HG02885 (cell line): ENCODE measurements around the gene ADD1.

Experiments used
- ATAC-seq: cut with Tn5 transposase; IDR thresholded peaks from one replicate; pipeline ENCODE4 v1.9.1; 2021; ENCODE audit warnings: mild to moderate bottlenecking; ENCODE audit not compliant: unreplicated experiment, poor library complexity

ADD1 gene

GRCh38 chr4:2855584-2855983, 11.9 kb downstream of the ADD1 start:
- no peak for ATAC-seq

DNA sequence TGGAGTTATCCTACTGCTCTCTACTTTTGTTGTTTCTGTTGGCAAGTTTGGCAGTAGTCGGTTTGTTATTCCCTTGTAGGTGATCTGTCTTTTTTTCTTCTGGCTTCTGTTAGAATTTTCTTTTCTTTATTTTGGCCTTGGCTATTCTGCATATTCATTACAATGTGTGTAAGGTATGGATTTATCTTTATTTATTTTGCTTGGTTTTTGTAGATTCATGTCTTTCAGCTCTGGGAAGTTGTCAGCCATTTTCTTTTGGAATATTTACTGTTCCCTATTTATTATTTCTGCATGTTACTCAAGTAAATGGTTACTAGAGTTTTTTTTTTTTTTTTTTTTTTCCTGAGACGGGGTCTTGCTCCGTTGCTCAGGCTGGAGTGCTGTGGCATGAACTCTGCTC, 12.6 kb downstream of the ADD1 start:
- no peak for ATAC-seq

DNA sequence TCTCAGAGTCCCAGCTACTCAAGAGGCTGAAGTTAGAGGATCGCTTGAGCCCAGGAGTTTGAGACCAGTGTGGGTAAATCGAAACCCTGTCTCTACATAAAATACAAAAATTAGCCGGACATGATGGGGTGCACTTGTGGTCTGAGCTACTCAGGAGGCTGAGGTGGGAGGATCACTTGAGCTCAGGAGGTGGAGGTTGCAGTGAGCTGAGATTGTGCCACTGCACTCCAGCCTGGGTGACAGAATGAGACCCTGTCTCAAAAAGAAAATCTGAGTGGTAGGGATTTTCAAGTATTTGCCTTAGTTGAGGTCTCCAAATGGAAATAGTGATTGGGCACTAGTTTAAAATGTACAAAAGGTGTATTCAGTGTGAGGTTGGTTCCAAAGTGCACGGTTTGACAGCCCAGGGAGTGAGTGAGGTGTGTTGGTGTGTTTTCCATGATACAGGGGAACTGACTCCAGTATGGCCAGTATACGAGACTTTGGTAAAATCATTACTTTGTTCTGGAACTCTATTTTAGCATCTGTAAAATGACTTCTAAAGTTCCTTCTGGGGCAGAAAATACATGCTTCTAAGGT, 13.8 kb downstream of the ADD1 start:
- ATAC-seq, result no peak

- no peak for ATAC-seq
Observed at GRCh38 chr4:2858451-2859217, 15.0 kb downstream of the ADD1 start.

DNA sequence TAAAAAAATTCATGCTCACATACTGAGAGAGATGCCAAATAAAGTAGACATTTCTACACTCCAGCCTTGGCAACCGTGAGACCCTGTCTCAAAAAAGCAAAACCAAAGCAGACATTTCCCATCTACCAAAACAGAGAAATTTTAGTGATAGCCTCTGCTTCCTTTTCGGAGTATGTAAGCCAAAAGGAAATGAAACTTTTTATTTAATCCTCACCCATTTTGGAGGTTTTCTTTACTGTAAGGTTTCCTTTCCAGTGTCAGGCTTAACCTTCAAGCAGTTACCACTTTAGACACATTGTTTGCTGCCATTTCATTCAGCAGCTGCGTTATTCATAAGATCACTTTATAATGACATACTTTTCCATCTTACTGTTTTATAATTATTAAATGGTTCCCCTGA, 15.9 kb downstream of the ADD1 start:
- ATAC-seq, result no peak

- ATAC-seq, result no peak
Observed at GRCh38 chr4:2860391-2861348, 17.0 kb downstream of the ADD1 start.

DNA sequence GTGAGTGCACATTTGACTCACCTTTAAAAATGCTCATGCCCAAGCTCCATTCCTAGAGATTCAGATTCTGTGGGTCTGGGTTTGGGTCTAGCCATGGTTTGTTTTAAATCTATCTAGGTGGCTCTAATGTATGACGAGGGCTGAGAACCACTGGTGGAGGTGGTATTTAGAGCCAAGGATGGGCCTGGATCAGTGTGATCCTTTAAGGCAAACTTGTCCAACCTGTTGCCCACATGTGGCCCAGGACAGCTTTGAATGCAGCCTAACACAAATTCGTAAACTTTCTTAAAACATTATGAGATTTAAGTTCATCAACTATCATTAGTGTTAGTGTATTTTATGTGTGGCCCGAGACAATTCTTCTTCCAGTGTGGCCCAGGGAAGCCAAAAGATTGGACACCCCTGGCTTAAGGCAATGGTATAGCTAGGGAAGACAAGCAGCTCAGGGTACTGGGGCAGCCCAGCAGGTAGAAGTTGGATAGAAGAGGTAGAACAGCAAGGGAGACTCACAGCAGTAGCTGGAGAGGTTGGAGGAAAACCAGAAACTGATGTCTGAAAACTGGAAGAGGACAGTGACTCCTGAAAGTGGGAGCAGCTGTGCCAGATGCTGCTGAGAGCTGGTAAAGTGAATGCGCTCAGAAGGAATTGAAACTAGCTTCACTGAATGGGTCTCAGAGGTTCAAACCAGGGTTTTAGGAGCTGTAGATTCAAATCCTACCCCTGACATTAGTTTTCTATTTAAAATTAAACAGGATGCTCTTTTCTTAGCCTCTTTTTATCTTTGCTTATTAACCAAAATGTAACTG, 18.2 kb downstream of the ADD1 start:
- no peak for ATAC-seq

DNA sequence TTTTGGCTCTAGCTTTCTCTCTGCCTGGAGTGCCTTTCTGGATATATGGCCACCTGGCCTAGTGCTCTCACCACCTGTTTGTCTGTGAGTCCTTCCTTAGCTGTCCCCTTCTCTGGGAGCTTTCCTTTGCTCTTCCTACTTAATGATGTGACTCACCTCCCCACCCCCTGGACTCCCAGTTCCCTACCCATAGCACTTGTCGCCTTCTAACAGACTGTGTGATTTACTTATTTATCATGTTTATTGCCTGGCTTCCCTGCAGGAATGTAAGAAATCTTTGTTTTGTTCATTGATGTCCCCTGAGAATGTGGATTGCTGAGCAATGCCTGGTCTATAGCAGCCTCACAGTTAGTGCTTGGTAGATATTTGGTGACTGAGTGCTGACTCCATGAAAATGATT, 18.9 kb downstream of the ADD1 start:
- no peak for ATAC-seq

DNA sequence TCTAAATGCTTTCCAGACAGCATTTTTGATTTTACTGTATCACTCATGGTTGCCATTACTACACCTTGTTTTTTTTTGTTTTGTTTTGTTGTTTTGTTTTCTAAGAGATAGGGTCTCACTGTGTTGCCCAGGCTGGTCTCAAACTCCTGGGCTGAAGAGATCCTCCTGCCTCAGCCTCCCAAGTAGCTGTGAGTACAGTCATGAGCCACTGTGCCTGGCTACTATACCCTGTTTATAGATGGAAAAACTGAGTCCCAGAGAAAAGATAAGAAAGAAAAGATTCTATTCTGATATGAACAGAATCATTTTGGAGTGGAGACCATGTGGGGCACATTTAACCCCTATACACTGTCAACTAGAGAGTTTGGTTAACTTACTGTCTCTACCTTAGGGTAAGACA, 20.0 kb downstream of the ADD1 start:
- ATAC-seq, result no peak

- no peak for ATAC-seq
Observed at GRCh38 chr4:2865196-2865780, 21.6 kb downstream of the ADD1 start.

- ATAC-seq, result no peak
Observed at GRCh38 chr4:2866160-2866861, 22.7 kb downstream of the ADD1 start.

- ATAC-seq, result no peak
Observed at GRCh38 chr4:2866891-2867290, 23.2 kb downstream of the ADD1 start.

DNA sequence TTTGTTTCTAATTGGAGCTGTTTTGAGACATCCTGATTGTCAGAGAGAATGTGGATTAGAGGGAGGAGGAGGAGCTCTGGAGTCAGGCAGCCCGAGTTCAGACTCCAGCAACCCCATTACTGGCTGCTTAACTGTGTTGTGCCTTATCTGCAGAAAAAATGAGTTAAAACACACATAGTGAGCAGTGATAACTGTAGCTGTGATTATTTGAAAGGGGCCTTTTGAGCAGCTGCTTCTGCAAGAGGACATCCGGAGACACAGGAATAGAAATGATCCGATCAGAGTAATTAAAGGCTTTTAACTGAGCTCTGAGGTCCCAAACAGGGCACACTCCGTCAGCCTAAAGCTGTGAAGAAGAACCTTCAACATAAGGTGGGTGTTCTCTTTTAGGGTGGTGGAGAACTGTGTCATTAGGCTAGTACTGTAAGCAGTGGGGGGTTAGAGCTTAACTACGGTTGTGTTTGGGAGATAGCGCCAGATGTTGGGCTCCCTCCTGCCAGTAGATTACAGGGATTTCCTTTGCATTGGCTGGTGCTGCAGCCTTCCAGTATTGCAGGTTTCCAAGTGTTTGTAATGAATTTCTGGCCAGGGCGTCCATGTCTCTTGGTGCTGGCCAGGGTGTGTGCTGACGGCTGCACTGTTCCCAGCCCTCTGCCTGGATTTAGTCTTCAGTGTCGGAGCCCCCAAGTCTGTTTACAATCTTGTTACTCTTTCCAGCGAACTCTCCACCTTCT, 24.3 kb downstream of the ADD1 start:
- no peak for ATAC-seq

- no peak for ATAC-seq
Observed at GRCh38 chr4:2868877-2869487, 25.3 kb downstream of the ADD1 start.

DNA sequence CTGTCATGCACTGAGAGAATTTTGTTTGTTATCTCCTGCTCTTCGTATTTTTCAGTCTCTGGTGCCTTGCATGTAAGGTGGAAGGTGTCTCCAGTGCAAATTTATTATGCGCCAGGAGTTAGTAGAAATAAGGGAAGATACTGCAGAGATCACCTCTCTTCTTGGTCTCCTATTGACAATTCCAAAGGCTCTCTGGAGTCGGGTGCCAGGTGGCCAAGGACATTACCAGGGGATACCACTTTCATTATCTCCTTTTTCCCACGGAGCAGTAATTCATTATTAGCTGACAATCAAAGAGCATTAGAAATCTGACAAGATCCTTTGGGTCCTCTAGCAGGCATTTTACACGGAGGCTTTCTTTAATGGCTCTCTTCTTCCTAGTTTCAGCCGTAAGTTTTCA, 26.0 kb downstream of the ADD1 start:
- no peak for ATAC-seq

DNA sequence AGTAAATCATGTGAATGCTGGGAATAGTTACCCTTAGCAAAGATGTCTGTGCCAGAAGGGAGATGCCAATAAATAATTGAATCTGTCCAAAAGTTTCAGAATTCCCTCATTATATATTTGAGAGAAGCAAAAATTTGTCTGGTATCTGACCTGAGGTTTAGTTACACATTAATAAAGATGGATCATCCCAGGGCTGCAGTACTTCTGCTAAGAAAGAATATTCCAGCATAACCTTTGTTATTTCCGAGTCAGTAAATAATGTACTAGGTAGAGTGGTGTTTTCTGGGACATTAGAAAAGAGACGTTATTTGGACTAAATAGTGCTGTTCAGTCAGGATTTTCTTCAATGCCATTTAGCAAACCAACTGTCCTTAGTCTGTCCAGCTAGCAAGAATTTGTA, 26.4 kb downstream of the ADD1 start:
- ATAC-seq, result no peak

DNA sequence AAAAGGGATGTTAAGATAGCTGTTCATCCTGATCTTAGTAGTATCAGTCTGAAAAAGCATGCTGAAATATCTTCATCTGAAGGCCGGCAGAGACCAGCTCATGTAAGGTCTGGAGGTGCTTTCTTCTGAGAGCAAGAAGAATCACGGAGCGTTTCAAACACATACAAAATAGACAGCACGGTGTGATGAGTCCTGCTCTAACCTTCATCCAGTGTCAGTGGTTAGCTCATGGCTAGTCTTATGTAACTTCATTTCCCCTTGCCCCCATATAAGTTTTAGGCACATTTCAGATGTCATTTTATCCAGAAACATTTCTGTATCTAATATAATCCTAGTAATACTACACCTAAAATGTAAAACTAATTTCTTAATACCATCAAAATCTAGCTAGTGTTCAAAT, 27.8 kb downstream of the ADD1 start:
- no peak for ATAC-seq

- ATAC-seq, result no peak
Observed at GRCh38 chr4:2871911-2872310, 28.3 kb downstream of the ADD1 start.
